HepG2 (cell line): ENCODE results near the gene WEE1. TPM values are rescaled to one million over a fixed set of nuclear protein-coding genes. Genes with fewer than 3 reads are reported as not detected.

Experiments used
- BATF2 ChIP-seq: sonication (generic); formaldehyde crosslinking; IDR thresholded peaks from 2 replicates; pipeline ENCODE4 v1.8.0; 2022; ENCODE audit warnings: mild to moderate bottlenecking, missing genetic modification reagents, moderate library complexity
- FOSL1 ChIP-seq: sonication (generic); formaldehyde crosslinking; IDR thresholded peaks from 2 replicates; pipeline ENCODE4 v1.9.0; 2021; ENCODE audit warnings: missing genetic modification reagents, borderline replicate concordance
- JUND ChIP-seq: sonication (generic); formaldehyde crosslinking; IDR thresholded peaks from 2 replicates; pipeline ENCODE4 v1.8.0; 2022; ENCODE audit warnings: mild to moderate bottlenecking, missing genetic modification reagents
- KDM5A ChIP-seq: fragments of 200-600 bp; sonication (generic); IDR thresholded peaks from 2 replicates; pipeline ENCODE4 v1.7.0; 2018; ENCODE audit warnings: antibody characterized with exemption, mild to moderate bottlenecking, low read length, borderline replicate concordance
- NKX3-1 ChIP-seq: sonication (generic); formaldehyde crosslinking; IDR thresholded peaks from 2 replicates; pipeline ENCODE4 v1.5.0; 2020; ENCODE audit warnings: missing genetic modification reagents
- REL ChIP-seq: sonication (generic); formaldehyde crosslinking; conservative IDR thresholded peaks from 2 replicates; pipeline ENCODE4 v1.8.0; 2022; ENCODE audit warnings: mild to moderate bottlenecking, missing genetic modification reagents, moderate library complexity
- SALL2 ChIP-seq: sonication (generic); formaldehyde crosslinking; IDR thresholded peaks from 2 replicates; pipeline ENCODE4 v1.8.1; 2023; ENCODE audit warnings: mild to moderate bottlenecking, missing genetic modification reagents, inconsistent platforms
- STAG1 ChIP-seq: sonication (generic); formaldehyde crosslinking; IDR thresholded peaks from 2 replicates; pipeline ENCODE4 v1.4.0; 2020; ENCODE audit warnings: missing genetic modification reagents
- XRCC5 ChIP-seq: fragments of 200-400 bp; formaldehyde crosslinking; optimal IDR thresholded peaks from 2 replicates; pipeline ENCODE3; 2017; ENCODE audit warnings: mild to moderate bottlenecking, low read length
- ZNF205 ChIP-seq: IDR thresholded peaks from 2 replicates; pipeline ENCODE4 v1.6.1; 2018; ENCODE audit warnings: missing biosample characterization, missing genetic modification reagents
- ZNF550 ChIP-seq: sonication (generic); formaldehyde crosslinking; IDR thresholded peaks from 2 replicates; pipeline ENCODE4 v1.4.0; 2020; ENCODE audit warnings: mild to moderate bottlenecking, missing genetic modification reagents, borderline replicate concordance
- ZNF644 ChIP-seq: IDR thresholded peaks from 2 replicates; pipeline ENCODE4 v1.6.1; 2016; ENCODE audit warnings: low read depth
- ZNF781 ChIP-seq: sonication (generic); formaldehyde crosslinking; IDR thresholded peaks from 2 replicates; pipeline ENCODE4 v1.5.1; 2020; ENCODE audit warnings: borderline replicate concordance, mild to moderate bottlenecking, missing genetic modification reagents; ENCODE audit errors: not compliant biosample characterization
- ZNF782 ChIP-seq: sonication (generic); formaldehyde crosslinking; IDR thresholded peaks from 2 replicates; pipeline ENCODE4 v1.4.0; 2020; ENCODE audit warnings: missing genetic modification reagents, mild to moderate bottlenecking, borderline replicate concordance
- ZNF788 ChIP-seq: sonication (generic); formaldehyde crosslinking; IDR thresholded peaks from 2 replicates; pipeline ENCODE4 v1.5.0; 2020; ENCODE audit warnings: mild to moderate bottlenecking, missing genetic modification reagents, borderline replicate concordance
- polyA plus RNA-seq, 8 experiments: library from polyadenylated mRNA; depleted of rRNA in 3 of 8; stranded (reverse) in 7 of 8; unstranded in 1 of 8; fragments of >200 nt; fragmentation: Illumina TruSeq in 4 of 8; extraction: Trizol in 4 of 8; gene quantifications; 2 replicates each; pipeline versions ENCODE4 v1.2.1 to v1.2.3, GENCODE V29; 2011 to 2016; ENCODE audit warnings: low read depth in 4 of 8, missing spikeins in 1 of 8, mixed read lengths in 1 of 8; ENCODE audit not compliant: insufficient read depth in 1 of 8
- total RNA-seq, 5 experiments: library from RNA; depleted of rRNA; stranded (reverse); fragments of >200 nt; fragmentation: Illumina TruSeq; extraction: Trizol; gene quantifications; 2 replicates each; pipeline ENCODE4 v1.2.3, GENCODE V29; 2016; ENCODE audit warnings: low read depth in 1 of 5
- TF ChIP-seq, protein P1 (sequence below), 2 experiments: sonication (generic) in 1 of 2; formaldehyde crosslinking in 1 of 2; IDR thresholded peaks; 2 replicates each; pipeline versions ENCODE4 v1.6.1 to v1.9.0; 2014 to 2022; ENCODE audit warnings: antibody characterized with exemption in 1 of 2, borderline replicate concordance in 1 of 2, inconsistent platforms in 1 of 2, low read depth in 1 of 2, missing genetic modification reagents in 1 of 2
- TF ChIP-seq, protein P2 (sequence below): sonication (generic); formaldehyde crosslinking; IDR thresholded peaks from 2 replicates; pipeline ENCODE4 v1.4.0; 2020; ENCODE audit warnings: mild to moderate bottlenecking, missing genetic modification reagents
- TF ChIP-seq, protein P3 (sequence below): sonication (generic); formaldehyde crosslinking; IDR thresholded peaks from 2 replicates; pipeline ENCODE4 v1.4.0; 2020; ENCODE audit warnings: mild to moderate bottlenecking, missing genetic modification reagents

Gene WEE1
- total and polyA plus RNA-seq, 2 of the 13 experiments (the other 11 are each of a cell fraction or from before 2014, with no cell fraction given), result 31.4 to 63.7 TPM

DNA sequence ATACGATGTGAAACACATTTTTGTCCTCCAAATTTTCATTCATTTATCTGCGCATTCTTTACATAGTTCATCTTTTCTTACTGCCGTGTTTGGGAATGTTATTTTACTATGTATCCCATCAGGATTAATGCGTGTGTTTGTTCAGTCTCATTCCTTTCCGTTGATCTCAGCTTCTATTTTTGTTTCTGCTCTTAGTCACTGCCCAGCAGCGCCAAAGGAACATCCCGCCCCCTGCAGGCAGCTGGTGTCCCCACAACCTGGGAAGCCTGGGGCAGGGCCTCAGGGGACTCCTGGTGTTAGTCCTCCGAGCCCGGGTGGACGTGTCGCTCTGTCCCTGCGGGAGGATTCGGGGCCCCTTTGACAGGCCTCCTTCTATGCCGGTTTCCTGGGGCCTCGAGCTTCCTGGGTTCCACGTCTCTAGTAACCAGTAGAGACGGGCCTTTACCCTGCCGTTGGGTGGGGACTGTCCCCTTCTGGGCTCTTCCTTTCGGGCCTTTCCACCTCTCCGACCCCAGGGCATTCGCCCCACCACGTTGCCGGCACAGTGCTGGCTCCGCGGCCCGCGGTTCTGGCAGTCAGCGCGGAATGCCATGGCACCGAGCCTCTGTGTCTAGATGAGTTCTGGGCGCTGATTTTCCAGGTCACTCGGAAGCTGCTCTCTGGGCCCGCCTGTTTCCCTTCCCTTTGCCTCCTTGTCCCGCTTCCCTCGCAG, 39.8 kb downstream of the WEE1 start (continued):
- TF ChIP-seq, protein P1, sequence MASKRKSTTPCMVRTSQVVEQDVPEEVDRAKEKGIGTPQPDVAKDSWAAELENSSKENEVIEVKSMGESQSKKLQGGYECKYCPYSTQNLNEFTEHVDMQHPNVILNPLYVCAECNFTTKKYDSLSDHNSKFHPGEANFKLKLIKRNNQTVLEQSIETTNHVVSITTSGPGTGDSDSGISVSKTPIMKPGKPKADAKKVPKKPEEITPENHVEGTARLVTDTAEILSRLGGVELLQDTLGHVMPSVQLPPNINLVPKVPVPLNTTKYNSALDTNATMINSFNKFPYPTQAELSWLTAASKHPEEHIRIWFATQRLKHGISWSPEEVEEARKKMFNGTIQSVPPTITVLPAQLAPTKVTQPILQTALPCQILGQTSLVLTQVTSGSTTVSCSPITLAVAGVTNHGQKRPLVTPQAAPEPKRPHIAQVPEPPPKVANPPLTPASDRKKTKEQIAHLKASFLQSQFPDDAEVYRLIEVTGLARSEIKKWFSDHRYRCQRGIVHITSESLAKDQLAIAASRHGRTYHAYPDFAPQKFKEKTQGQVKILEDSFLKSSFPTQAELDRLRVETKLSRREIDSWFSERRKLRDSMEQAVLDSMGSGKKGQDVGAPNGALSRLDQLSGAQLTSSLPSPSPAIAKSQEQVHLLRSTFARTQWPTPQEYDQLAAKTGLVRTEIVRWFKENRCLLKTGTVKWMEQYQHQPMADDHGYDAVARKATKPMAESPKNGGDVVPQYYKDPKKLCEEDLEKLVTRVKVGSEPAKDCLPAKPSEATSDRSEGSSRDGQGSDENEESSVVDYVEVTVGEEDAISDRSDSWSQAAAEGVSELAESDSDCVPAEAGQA (IDR thresholded peaks at IDR 0.05; ENCODE audit: low read depth), result no peak
- TF ChIP-seq, protein P1 (CRISPR knock-in tag; IDR thresholded peaks at IDR 0.05; ENCODE audit: borderline replicate concordance), result no peak
- TF ChIP-seq KDM5A (no peak), JUND (CRISPR knock-in tag) (peak; percentile 99), ZNF781 (peak; percentile 70), ZNF205 (CRISPR knock-in tag) (0 out of 2 replicates have a peak, but pooled peaks have one; percentile 57), SALL2 (CRISPR knock-in tag) (peak; percentile 45; the same call in 1 of the 2 replicates), STAG1 (CRISPR knock-in tag) (peak; percentile 88), ZNF788 (CRISPR knock-in tag) (0 out of 2 replicates have a peak, but pooled peaks have one; percentile 32), NKX3-1 (CRISPR knock-in tag) (no peak; the same call in 1 of the 2 replicates), BATF2 (CRISPR knock-in tag) (no peak), ZNF644 (CRISPR knock-in tag) (peak; percentile 13; the same call in 1 of the 2 replicates), ZNF782 (no peak), XRCC5 (peak; percentile 96), ZNF550 (no peak), REL (no peak), FOSL1 (CRISPR knock-in tag) (peak; percentile 57)
- TF ChIP-seq, protein P2, sequence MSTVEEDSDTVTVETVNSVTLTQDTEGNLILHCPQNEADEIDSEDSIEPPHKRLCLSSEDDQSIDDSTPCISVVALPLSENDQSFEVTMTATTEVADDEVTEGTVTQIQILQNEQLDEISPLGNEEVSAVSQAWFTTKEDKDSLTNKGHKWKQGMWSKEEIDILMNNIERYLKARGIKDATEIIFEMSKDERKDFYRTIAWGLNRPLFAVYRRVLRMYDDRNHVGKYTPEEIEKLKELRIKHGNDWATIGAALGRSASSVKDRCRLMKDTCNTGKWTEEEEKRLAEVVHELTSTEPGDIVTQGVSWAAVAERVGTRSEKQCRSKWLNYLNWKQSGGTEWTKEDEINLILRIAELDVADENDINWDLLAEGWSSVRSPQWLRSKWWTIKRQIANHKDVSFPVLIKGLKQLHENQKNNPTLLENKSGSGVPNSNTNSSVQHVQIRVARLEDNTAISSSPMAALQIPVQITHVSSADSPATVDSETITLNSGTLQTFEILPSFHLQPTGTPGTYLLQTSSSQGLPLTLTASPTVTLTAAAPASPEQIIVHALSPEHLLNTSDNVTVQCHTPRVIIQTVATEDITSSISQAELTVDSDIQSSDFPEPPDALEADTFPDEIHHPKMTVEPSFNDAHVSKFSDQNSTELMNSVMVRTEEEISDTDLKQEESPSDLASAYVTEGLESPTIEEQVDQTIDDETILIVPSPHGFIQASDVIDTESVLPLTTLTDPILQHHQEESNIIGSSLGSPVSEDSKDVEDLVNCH, result no peak
- TF ChIP-seq, protein P3, sequence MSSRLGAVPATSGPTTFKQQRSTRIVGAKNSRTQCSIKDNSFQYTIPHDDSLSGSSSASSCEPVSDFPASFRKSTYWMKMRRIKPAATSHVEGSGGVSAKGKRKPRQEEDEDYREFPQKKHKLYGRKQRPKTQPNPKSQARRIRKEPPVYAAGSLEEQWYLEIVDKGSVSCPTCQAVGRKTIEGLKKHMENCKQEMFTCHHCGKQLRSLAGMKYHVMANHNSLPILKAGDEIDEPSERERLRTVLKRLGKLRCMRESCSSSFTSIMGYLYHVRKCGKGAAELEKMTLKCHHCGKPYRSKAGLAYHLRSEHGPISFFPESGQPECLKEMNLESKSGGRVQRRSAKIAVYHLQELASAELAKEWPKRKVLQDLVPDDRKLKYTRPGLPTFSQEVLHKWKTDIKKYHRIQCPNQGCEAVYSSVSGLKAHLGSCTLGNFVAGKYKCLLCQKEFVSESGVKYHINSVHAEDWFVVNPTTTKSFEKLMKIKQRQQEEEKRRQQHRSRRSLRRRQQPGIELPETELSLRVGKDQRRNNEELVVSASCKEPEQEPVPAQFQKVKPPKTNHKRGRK, result no peak
